Progenitor cell of endocrine pancreas (in vitro differentiated cells): ENCODE data around the gene TMEM165. TPM values are rescaled to one million over a fixed set of nuclear protein-coding genes. Genes with fewer than 3 reads are reported as not detected.

Experiments
- DNase-seq: peaks from one replicate; pipeline ENCODE4 v3.0.0; 2021; ENCODE audit warnings: low spot score; ENCODE audit not compliant: unreplicated experiment
- H3K27ac Mint-ChIP-seq: 2 replicates; pipeline ENCODE4 v1.8.0; 2021; ENCODE audit warnings: mild to moderate bottlenecking, moderate library complexity, mixed read lengths
- H3K27me3 Mint-ChIP-seq: 2 replicates; pipeline ENCODE4 v1.8.0; 2021; ENCODE audit warnings: mixed read lengths
- H3K36me3 Mint-ChIP-seq: 2 replicates; pipeline ENCODE4 v1.8.0; 2022; ENCODE audit warnings: mixed read lengths; ENCODE audit not compliant: insufficient read depth
- H3K4me1 Mint-ChIP-seq: 2 replicates; pipeline ENCODE4 v1.8.0; 2021; ENCODE audit warnings: low read depth, mixed read lengths
- H3K4me3 Mint-ChIP-seq: 2 replicates; pipeline ENCODE4 v1.8.0; 2021; ENCODE audit warnings: low read depth, mild to moderate bottlenecking, moderate library complexity, mixed read lengths
- H3K9me3 Mint-ChIP-seq: 2 replicates; pipeline ENCODE4 v1.8.0; 2021; ENCODE audit warnings: low read depth, mixed read lengths
- total RNA-seq: library from RNA; stranded (reverse); gene quantifications from 2 replicates; pipeline ENCODE4 v1.2.1, GENCODE V29; 2021
- TF ChIP-seq, protein P1 (sequence below): fragments of 200-600 bp; sonication (generic); IDR thresholded peaks from one replicate; pipeline ENCODE4 v1.5.0; 2021; ENCODE audit warnings: antibody characterized with exemption, mild to moderate bottlenecking; ENCODE audit not compliant: unreplicated experiment

The TMEM165 gene
- total RNA-seq, 1 donor from 2014 or later: 65.7 TPM

DNA sequence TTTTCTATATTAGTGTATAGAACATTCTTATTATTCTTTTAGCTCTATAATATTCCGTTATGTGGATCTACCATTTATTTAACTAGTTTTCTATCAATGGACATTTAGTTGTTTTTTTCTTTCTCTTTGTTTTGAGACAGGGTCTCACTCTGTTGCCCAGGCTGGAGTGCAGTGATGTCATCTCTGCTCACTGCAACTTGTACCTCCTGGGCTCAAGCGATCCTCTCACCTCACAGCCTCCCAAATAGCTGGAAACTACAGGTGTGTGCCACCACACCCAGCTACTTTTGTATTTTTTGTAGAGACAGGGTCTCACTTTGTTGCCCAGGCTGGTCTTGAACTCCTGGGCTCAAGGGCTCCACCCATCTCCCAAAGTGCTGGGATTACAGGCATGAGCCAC, 10.8 kb downstream of the TMEM165 start:
- Mint-ChIP-seq H3K9me3 (no peaks in the 10 kb centered on the region), H3K4me3 (no peak overlapping the region), H3K4me1 (peaks cover 5% of the 10 kb centered on the region), H3K27me3 (no peaks in the 10 kb centered on the region), H3K36me3 (peaks cover 18% of the 10 kb centered on the region), H3K27ac (no peak overlapping the region)
- TF ChIP-seq, protein P1, sequence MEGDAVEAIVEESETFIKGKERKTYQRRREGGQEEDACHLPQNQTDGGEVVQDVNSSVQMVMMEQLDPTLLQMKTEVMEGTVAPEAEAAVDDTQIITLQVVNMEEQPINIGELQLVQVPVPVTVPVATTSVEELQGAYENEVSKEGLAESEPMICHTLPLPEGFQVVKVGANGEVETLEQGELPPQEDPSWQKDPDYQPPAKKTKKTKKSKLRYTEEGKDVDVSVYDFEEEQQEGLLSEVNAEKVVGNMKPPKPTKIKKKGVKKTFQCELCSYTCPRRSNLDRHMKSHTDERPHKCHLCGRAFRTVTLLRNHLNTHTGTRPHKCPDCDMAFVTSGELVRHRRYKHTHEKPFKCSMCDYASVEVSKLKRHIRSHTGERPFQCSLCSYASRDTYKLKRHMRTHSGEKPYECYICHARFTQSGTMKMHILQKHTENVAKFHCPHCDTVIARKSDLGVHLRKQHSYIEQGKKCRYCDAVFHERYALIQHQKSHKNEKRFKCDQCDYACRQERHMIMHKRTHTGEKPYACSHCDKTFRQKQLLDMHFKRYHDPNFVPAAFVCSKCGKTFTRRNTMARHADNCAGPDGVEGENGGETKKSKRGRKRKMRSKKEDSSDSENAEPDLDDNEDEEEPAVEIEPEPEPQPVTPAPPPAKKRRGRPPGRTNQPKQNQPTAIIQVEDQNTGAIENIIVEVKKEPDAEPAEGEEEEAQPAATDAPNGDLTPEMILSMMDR: no peak
- DNase-seq: no peak

DNA sequence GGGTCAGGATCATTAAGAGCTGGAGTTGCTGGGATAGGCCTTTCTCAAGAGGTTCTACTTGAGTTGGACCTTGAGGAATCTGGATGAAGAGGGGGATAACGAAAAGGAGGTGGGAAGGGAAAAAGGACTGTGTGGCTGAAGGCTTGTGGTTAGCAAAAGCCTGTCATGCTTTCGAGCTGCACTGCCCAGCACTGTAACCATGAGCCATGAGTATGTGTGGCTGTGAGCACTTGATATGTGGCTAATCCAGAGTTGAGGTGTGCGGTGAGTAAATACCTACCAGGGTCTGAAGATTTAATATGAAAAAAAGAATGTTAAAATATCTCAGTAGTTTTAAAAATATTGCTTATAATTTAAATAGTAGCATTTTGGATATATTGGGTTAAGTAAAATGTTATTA, 11.4 kb downstream of the TMEM165 start:
- no peak overlapping the region for H3K27ac Mint-ChIP-seq
- peaks cover 5% of the 10 kb centered on the region for H3K4me1 Mint-ChIP-seq
- H3K27me3 Mint-ChIP-seq: no peaks in the 10 kb centered on the region
- no peak overlapping the region for H3K4me3 Mint-ChIP-seq
- no peaks in the 10 kb centered on the region for H3K9me3 Mint-ChIP-seq
- H3K36me3 Mint-ChIP-seq: peaks cover 23% of the 10 kb centered on the region
- TF ChIP-seq, protein P1: no peak
- no peak for DNase-seq

DNA sequence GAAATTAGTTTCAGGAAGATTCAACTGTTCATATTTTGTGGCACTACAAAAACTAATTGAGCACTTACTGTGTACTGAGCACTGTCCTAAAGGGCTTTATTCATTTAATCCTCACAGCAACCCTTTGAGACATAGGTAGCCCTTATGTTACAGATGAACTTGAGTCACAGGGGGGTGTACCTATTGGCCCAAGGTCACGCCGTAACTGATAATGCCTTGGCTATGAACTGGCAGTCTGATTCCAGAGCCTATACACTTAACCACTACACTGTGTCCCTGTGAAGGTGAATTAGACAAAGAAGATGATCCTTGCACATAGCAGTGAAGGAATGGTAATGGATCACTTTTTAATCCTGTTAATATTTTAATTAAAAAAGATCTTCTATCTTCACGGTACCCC, 12.0 kb downstream of the TMEM165 start:
- H3K36me3 Mint-ChIP-seq: peaks cover 23% of the 10 kb centered on the region
- peaks cover 5% of the 10 kb centered on the region for H3K4me1 Mint-ChIP-seq

DNA sequence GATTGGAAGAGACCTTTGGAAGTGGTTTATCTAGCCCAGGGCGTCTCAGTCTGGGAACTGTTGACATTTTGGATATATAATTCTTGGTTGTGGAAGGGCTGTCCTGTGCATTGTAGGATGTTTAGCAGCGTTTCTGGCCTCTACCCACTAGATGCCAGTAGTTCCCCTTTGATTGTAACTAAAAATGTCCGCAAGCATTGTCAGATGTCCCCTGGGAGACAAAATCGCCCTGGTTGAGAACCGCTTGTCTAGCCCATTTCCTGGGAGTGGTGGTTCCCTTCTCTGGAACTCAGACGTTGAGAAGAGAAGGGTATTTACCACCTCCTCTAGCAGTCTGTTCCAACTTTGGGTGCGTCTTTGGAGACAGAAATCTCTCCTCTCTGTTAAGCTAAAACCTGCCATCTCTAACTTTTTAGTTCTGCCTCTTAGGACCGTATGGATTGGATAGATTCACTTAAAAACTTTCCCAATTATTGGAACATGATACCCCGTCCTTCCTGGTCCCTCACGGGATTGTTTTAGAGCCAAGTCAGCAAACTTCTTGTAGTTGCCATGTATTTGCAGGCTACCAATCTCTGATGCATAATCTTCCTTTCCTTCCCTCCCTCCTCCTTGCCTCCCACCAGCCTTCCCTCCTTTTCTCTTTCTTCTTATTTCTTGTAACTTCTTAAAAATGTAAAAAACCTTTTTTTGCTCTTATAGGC, 13.9 kb downstream of the TMEM165 start:
- no peak for DNase-seq
- no peaks in the 10 kb centered on the region for H3K27me3 Mint-ChIP-seq
- H3K9me3 Mint-ChIP-seq: no peaks in the 10 kb centered on the region
- peak overlapping the region; percentile 19 for H3K27ac Mint-ChIP-seq
- H3K4me3 Mint-ChIP-seq: no peak overlapping the region
- H3K36me3 Mint-ChIP-seq: peaks cover 18% of the 10 kb centered on the region
- H3K4me1 Mint-ChIP-seq: peaks cover 5% of the 10 kb centered on the region
- TF ChIP-seq, protein P1: peak; percentile 31

More for the DNA sequence above, 12.0 kb downstream of the TMEM165 start:
- Mint-ChIP-seq H3K9me3 (no peaks in the 10 kb centered on the region), H3K27ac (no peak overlapping the region), H3K4me3 (no peak overlapping the region), H3K27me3 (no peaks in the 10 kb centered on the region)
- TF ChIP-seq, protein P1: no peak
- no peak for DNase-seq

DNA sequence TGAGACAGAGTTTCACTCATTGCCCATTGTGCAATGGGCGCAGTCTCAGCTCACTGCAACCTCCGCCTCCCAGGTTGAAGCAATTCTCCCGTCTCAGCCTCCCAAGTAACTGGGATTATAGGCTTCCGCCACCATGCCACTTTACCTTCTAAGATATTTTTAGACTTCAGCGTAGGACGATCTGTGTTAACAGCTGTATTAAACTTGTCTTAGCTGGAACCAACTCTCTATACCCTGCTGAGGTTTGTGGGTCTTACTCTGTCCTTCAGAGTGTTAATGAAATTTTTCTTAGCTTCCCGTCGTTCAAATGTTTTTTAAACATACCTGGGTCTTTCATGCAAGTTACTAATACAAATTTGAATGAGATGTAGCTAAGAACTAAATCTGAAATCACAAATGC, 14.7 kb downstream of the TMEM165 start:
- H3K9me3 Mint-ChIP-seq: no peaks in the 10 kb centered on the region
- H3K27me3 Mint-ChIP-seq: no peaks in the 10 kb centered on the region
- H3K4me1 Mint-ChIP-seq: peaks cover 4% of the 10 kb centered on the region
- peaks cover 14% of the 10 kb centered on the region for H3K36me3 Mint-ChIP-seq
- H3K27ac Mint-ChIP-seq: no peak overlapping the region
- no peak for DNase-seq
- no peak overlapping the region for H3K4me3 Mint-ChIP-seq
- TF ChIP-seq, protein P1: no peak
